Measurements from ENCODE around the gene COL6A2.

DNA sequence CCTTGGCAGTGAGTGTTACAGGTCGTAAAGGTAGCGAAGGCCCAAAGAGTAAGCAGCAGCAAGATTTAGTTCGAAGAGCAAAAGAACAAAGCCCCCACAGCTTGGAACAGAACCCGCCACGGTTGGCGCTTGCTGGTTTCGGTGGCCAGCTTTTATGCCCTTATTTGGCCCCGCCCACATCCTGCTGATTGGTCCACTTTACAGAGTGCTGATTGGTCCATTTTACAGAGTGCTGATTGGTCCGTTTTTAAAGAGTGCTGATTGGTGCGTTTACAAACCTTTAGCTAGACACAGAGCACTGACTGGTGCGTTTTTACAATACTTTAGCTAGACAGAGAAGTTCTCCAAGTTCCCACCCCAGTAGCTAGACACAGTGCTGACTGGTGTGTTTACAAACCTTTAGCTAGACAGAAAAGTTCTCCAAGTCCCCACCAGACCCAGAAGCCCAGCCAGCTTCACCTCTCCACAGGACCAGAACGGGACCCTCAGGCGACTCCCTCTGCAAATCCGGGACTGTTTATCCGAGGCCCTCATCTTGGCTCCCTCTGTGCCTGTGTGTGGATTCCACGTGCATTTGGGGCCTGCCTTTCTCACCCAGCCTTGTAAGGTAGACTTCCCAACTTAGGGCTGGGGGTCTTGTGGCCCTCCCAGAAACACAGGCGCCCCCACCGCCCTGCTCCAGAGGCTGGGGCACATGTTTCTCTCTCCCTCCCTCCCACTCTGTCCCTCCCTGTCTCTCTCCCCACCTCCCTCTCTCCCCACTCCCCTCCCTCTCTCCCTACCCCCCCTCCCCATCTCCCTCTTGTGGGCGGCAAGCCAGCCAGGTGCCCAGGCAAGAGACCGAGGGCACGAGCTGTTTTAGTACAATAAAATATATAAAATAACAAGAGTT, 44.9 kb downstream of the COL6A2 start:
- TF ChIP-seq POLR2AphosphoS5 (IDR thresholded peaks at IDR 0.05; ENCODE audit: low read depth, low read length): no peak
- TF ChIP-seq FOXJ3 (CRISPR knock-in tag; IDR thresholded peaks at IDR 0.05): no peak
- TF ChIP-seq EP300 (IDR thresholded peaks at IDR 0.05; ENCODE audit: borderline replicate concordance in 1 of 2, low read depth in 1 of 2, low read length in 1 of 2): no peak
- TF ChIP-seq MXI1 (IDR thresholded peaks at IDR 0.05; ENCODE audit: low read depth, low read length): no peak
- TF ChIP-seq CTCF (IDR thresholded peaks at IDR 0.05): no peak
- no peak for TF ChIP-seq SMC3 (IDR thresholded peaks at IDR 0.05; ENCODE audit: low read depth, low read length)
- no peak for TF ChIP-seq IRF3 (IDR thresholded peaks at IDR 0.05; ENCODE audit: low read depth, low read length)
- TF ChIP-seq TAF1 (IDR thresholded peaks at IDR 0.05; ENCODE audit: borderline replicate concordance, low read depth, low read length): no peak
- no peak for TF ChIP-seq RCOR1 (IDR thresholded peaks at IDR 0.05; ENCODE audit: low read length)
- TF ChIP-seq EZH2phosphoT487 (IDR thresholded peaks at IDR 0.05; ENCODE audit: borderline replicate concordance, low read depth): no peak

All from SK-N-SH (cell line).